Effector memory CD8-positive, alpha-beta T cell (primary cell): ENCODE measurements around the gene SLCO3A1.

Source experiments
- ATAC-seq: fragments of 150-1000 bp; cut with Tn5 transposase; replicated peaks from 2 replicates; pipeline ENCODE4 v1.10.0; 2021; ENCODE audit warnings: mild to moderate bottlenecking, moderate library complexity
- DNase-seq, 3 experiments: peaks; one replicate each; pipeline ENCODE4 v3.0.0; 2021
- H3K27ac Mint-ChIP-seq, 2 donors: one replicate each; pipeline ENCODE4 v1.8.0; 2022; ENCODE audit warnings: mild to moderate bottlenecking in 2 of 2, mixed read lengths in 2 of 2, moderate library complexity in 2 of 2
- H3K27me3 Mint-ChIP-seq, 2 donors: one replicate each; pipeline ENCODE4 v1.8.0; 2022; ENCODE audit warnings: mixed read lengths in 2 of 2
- H3K36me3 Mint-ChIP-seq: one replicate; pipeline ENCODE4 v1.8.0; 2022; ENCODE audit warnings: mild to moderate bottlenecking, moderate library complexity, mixed read lengths; ENCODE audit not compliant: insufficient read depth
- H3K4me1 Mint-ChIP-seq, 2 donors: one replicate each; pipeline ENCODE4 v1.8.0; 2022; ENCODE audit warnings: low read depth in 2 of 2, mixed read lengths in 2 of 2
- H3K4me3 Mint-ChIP-seq, 2 donors: one replicate each; pipeline ENCODE4 v1.8.0; 2022; ENCODE audit warnings: mild to moderate bottlenecking in 2 of 2, mixed read lengths in 2 of 2, moderate library complexity in 2 of 2
- H3K9me3 Mint-ChIP-seq, 2 donors: one replicate each; pipeline ENCODE4 v1.8.0; 2022; ENCODE audit warnings: mixed read lengths in 2 of 2

The SLCO3A1 gene

GRCh38 chr15:92165001-92165346, 311.5 kb downstream of the SLCO3A1 start:
- Mint-ChIP-seq H3K36me3 (peaks cover 37% of the 10 kb centered on the region), H3K27me3 (no peaks in the 10 kb centered on the region), H3K4me1 (peaks cover 10 to 14% of the 10 kb centered on the region in 2 donors), H3K9me3 (no peaks in the 10 kb centered on the region), H3K27ac (no peak overlapping the region), H3K4me3 (no peak overlapping the region)
- no peak for DNase-seq
- no peak for ATAC-seq

- DNase-seq (no peak), ATAC-seq (no peak)
- Mint-ChIP-seq H3K36me3 (peaks cover 37% of the 10 kb centered on the region), H3K27ac (no peak overlapping the region), H3K27me3 (no peaks in the 10 kb centered on the region), H3K4me1 (peaks cover 2 to 5% of the 10 kb centered on the region in 2 donors), H3K4me3 (no peak overlapping the region), H3K9me3 (no peaks in the 10 kb centered on the region)
Observed at GRCh38 chr15:92166029-92166428, 312.5 kb downstream of the SLCO3A1 start.

- Mint-ChIP-seq H3K36me3 (peaks cover 37% of the 10 kb centered on the region), H3K4me3 (no peak overlapping the region), H3K9me3 (no peaks in the 10 kb centered on the region), H3K27me3 (no peaks in the 10 kb centered on the region), H3K27ac (no peak overlapping the region), H3K4me1 (no peaks in the 10 kb centered on the region)
- ATAC-seq (no peak), DNase-seq (no peak)
Observed at GRCh38 chr15:92166751-92167405, 313.4 kb downstream of the SLCO3A1 start.

DNA sequence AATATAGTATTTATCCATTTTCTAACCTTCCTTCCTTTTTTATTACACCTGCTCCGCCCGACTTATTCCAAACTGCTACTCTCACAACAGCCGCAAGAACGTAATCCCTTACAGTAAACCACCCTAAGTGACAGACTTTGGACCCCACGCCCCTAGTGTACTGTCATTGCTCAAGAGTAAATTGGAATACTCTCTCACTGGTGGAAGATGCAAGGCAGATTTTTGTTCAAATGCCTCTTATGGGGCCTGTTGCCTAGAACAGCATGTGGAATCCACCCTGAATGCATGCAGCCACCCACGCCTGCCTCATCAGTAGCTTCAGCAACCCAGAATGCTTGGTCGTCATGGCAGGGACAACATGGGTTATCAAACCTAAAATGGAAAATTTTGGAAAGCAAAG, 313.9 kb downstream of the SLCO3A1 start:
- Mint-ChIP-seq H3K9me3 (no peaks in the 10 kb centered on the region), H3K4me1 (no peaks in the 10 kb centered on the region), H3K4me3 (no peak overlapping the region), H3K27me3 (no peaks in the 10 kb centered on the region), H3K36me3 (peaks cover 37% of the 10 kb centered on the region), H3K27ac (no peak overlapping the region)
- no peak for ATAC-seq
- DNase-seq: no peak

DNA sequence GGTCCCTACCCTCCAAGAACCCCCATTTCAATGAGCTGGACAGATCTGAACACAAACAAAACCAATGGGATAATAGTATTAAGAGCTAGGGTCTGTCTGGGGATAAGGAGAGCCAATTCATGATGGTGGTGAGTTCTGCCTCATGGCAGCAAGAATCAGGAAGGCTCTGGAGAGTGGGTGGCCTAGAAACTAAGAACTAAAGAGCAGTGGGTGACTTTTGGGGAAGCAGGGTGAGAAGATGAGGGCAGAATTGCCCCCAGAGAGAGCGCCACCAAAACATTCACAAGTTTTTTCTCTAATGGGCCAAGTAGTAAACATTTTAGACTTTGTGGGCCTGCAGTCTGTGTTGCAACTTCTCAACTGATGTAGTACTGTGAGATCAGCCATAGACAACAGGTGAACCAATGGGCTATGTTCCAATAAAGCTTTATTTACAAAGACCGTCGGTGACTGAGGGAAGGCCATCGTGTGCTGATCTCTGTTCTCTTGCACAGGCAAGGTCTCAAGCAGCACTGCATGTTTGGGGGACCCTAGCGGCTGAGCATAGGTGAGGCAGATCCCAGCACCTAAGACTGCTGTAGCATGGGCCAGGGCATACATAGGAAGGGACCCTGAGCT, 314.7 kb downstream of the SLCO3A1 start:
- Mint-ChIP-seq H3K9me3 (no peaks in the 10 kb centered on the region), H3K27ac (no peak overlapping the region), H3K27me3 (no peaks in the 10 kb centered on the region)

DNA sequence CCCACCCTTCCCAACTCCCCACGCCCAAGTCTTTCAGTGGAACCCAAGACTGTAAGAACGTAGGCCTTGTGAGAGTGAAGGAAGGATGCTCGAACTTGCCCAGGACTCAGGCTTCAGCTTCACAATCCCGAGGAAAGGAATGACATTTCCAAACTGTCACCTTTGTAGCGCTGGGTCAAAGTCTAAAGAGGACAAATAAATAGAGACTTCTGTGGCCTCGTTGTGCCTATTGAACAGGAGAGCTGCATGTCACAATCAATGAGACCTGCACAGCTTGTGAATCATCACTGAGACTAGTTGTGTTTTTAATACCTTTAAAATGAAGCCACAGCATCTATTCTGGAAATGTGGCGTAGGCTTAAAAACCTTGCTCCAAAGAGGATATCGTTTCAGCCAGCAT, 317.4 kb downstream of the SLCO3A1 start:
- H3K27ac Mint-ChIP-seq: no peak overlapping the region
- peaks cover 13% of the 10 kb centered on the region for H3K36me3 Mint-ChIP-seq
- H3K9me3 Mint-ChIP-seq: no peaks in the 10 kb centered on the region
- H3K27me3 Mint-ChIP-seq: no peaks in the 10 kb centered on the region
- H3K4me3 Mint-ChIP-seq: no peak overlapping the region
- H3K4me1 Mint-ChIP-seq: no peaks in the 10 kb centered on the region
- no peak for DNase-seq
- no peak for ATAC-seq

More for the DNA sequence above, 314.7 kb downstream of the SLCO3A1 start:
- Mint-ChIP-seq H3K36me3 (peaks cover 31% of the 10 kb centered on the region), H3K4me3 (no peak overlapping the region), H3K4me1 (no peaks in the 10 kb centered on the region)
- ATAC-seq (no peak), DNase-seq (no peak)

DNA sequence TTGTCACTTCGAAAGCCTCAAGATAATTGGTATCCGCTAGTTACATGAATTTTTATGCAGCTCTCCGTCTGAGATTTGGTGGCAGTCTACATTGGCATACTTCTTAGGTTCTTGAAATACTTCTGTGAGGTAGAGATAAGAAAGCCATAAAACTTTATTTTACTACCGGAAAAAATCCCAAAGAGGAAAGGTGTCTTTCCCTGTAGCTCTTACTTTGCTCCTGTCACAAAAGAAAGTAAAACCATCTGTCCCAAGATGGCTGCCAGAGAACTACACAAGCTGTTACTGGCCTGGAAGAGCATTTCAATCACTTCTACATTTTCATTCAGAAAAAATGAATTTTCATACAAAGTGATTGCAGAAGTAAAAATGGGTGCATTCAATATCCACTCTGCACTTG, 325.4 kb downstream of the SLCO3A1 start:
- Mint-ChIP-seq H3K27me3 (peaks cover 16 to 21% of the 10 kb centered on the region in 2 donors), H3K9me3 (no peaks in the 10 kb centered on the region), H3K36me3 (peaks cover 5% of the 10 kb centered on the region), H3K27ac (no peak overlapping the region), H3K4me1 (no peaks in the 10 kb centered on the region), H3K4me3 (no peak overlapping the region)
- no peak for ATAC-seq
- DNase-seq: no peak

DNA sequence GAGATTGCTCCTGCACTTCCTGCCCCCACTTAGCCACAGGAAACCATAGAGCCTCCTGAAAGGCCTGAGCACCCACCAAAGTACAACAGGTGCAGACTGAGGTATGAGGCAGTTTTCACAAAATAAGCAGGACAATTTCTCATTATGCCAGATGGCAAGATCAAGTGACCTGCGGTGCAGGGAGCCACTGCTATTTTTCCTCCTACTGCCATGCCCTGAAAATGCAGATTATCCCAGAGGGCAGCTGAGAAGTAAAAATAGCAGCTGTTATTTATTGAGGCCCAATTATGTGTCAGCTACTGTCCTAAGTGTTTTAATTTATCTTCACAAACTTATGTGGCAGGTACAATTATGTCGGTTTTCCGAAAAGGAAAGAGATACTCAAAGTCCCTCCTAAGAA, 330.6 kb downstream of the SLCO3A1 start:
- no peak for DNase-seq
- Mint-ChIP-seq H3K27me3 (peaks cover 9 to 60% of the 10 kb centered on the region in 2 donors), H3K9me3 (no peaks in the 10 kb centered on the region), H3K4me1 (no peaks in the 10 kb centered on the region), H3K27ac (no peak overlapping the region), H3K4me3 (no peak overlapping the region), H3K36me3 (no peaks in the 10 kb centered on the region)
- ATAC-seq: no peak

DNA sequence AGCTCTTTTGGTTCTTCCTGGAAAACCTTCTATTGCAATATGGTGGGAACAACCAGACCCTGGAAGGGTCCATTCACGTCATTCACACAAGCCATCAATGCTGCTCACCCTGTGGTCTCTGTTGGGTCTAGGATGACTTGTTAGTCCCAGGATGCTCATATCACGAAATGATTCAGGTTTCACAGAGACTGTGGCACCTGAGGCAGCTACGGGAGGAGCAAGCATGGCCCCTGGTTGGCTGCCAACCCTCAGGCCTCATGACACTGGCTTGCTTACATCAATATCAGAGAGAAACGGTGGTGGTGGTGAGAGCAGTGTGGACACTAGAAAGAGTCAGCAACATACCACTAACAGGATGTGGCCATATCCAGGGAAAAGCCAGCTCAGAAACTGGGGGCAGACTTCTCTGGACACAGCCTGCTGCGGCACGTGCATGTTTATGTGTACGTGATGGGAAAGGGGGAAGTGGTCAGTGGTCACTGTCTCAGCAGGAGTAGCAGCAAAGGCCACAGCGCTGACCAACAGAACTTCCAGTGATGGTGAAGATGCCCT, 331.2 kb downstream of the SLCO3A1 start:
- no peak overlapping the region for H3K4me3 Mint-ChIP-seq

GRCh38 chr15:92187975-92188374, 334.5 kb downstream of the SLCO3A1 start:
- Mint-ChIP-seq H3K4me1 (no peaks in the 10 kb centered on the region), H3K27ac (no peak overlapping the region), H3K9me3 (no peaks in the 10 kb centered on the region), H3K36me3 (no peaks in the 10 kb centered on the region), H3K4me3 (no peak overlapping the region), H3K27me3 (peaks cover 23 to 69% of the 10 kb centered on the region in 2 donors)
- ATAC-seq: no peak
- no peak for DNase-seq

More for the DNA sequence above, 331.2 kb downstream of the SLCO3A1 start:
- no peak for DNase-seq
- Mint-ChIP-seq H3K27ac (no peak overlapping the region), H3K36me3 (no peaks in the 10 kb centered on the region), H3K9me3 (no peaks in the 10 kb centered on the region), H3K27me3 (peaks cover 15 to 66% of the 10 kb centered on the region in 2 donors), H3K4me1 (no peaks in the 10 kb centered on the region)
- no peak for ATAC-seq

DNA sequence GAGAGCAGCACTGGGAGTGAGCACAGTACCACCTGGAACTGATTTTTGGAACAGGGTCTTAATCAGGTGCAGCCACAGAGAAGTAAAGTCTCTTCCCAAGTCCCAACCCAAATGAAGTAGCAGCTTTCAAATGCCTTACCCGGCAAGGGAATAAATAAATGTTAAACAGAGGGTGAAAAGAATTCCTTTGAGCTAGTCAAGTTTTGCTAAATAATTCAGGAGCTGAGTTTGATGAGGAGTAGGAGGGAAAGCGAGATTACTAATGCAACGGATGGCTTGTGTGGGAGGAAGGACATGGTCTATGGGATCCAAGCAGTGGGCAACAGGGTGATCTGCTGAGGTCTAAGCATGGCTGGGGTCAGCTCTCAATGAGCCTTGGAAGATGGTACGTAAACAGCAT, 335.7 kb downstream of the SLCO3A1 start:
- ATAC-seq: no peak
- no peak for DNase-seq
- H3K4me3 Mint-ChIP-seq: no peak overlapping the region

DNA sequence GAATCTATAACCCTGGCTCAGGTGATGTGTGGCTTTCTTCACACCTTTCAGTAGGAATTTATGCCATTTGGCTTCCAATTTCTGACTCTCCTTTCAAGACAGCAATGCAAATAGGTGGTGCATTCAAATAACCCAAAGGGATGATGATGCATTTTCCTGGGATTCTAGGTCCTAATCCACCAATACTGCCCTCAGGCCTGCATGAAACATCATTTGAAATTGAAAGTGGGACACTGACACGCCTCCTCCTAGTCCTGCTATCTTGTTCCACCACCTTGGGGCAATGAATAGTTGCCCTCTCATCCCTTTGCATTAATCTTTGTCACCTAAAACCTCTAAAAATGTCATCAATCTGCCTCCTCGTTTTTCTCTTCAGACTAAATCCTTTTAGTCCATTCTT, 341.7 kb downstream of the SLCO3A1 start:
- no peak overlapping the region for H3K4me3 Mint-ChIP-seq
- no peak overlapping the region for H3K27ac Mint-ChIP-seq
- H3K9me3 Mint-ChIP-seq: no peaks in the 10 kb centered on the region
- peaks cover 8 to 23% of the 10 kb centered on the region in 2 donors for H3K27me3 Mint-ChIP-seq
- ATAC-seq (no peak), DNase-seq (no peak)
- no peaks in the 10 kb centered on the region for H3K36me3 Mint-ChIP-seq
- no peaks in the 10 kb centered on the region for H3K4me1 Mint-ChIP-seq

More for the DNA sequence above, 335.7 kb downstream of the SLCO3A1 start:
- no peaks in the 10 kb centered on the region for H3K9me3 Mint-ChIP-seq
- H3K36me3 Mint-ChIP-seq: no peaks in the 10 kb centered on the region
- no peak overlapping the region for H3K27ac Mint-ChIP-seq
- peaks cover 23 to 57% of the 10 kb centered on the region in 2 donors for H3K27me3 Mint-ChIP-seq
- no peaks in the 10 kb centered on the region for H3K4me1 Mint-ChIP-seq

- no peak overlapping the region for H3K4me3 Mint-ChIP-seq
- H3K27ac Mint-ChIP-seq: no peak overlapping the region
- no peaks in the 10 kb centered on the region for H3K4me1 Mint-ChIP-seq
- H3K9me3 Mint-ChIP-seq: no peaks in the 10 kb centered on the region
- no peaks in the 10 kb centered on the region for H3K36me3 Mint-ChIP-seq
- ATAC-seq (no peak), DNase-seq (no peak)
- peaks cover 8 to 23% of the 10 kb centered on the region in 2 donors for H3K27me3 Mint-ChIP-seq
Observed at GRCh38 chr15:92196342-92196741, 342.8 kb downstream of the SLCO3A1 start.

GRCh38 chr15:92197746-92198145, 344.2 kb downstream of the SLCO3A1 start:
- no peak for DNase-seq
- Mint-ChIP-seq H3K4me3 (no peak overlapping the region), H3K27ac (no peak overlapping the region), H3K36me3 (no peaks in the 10 kb centered on the region), H3K27me3 (peaks cover 5 to 18% of the 10 kb centered on the region in 2 donors), H3K4me1 (no peaks in the 10 kb centered on the region), H3K9me3 (peaks cover 0 to 1% of the 10 kb centered on the region in 2 donors)
- ATAC-seq: no peak
